Thyroid gland (tissue), 4 donors: ENCODE data around the gene HSD17B14. TPM values are rescaled to one million over a fixed set of nuclear protein-coding genes. Genes with fewer than 3 reads are reported as not detected.
A peak's percentile ranks its signal among the peaks of the same experiment; 100 is the strongest.
"Not testable (repeated sequence)": the region's sequence is repeated elsewhere in the genome, so short reads cannot be mapped to it uniquely, and the experiment has no call there.

Experiments
- DNase-seq, 2 donors: peaks; one replicate each; pipeline ENCODE4 v3.0.0-alpha.2; 2019
- H3K27ac ChIP-seq, 3 donors: fragments of 200-600 bp; sonication (generic); 1 replicate in 2 of 3; 2 replicates in 1 of 3; pipeline ENCODE4 v1.5.1; 2016 to 2019; ENCODE audit warnings: mild to moderate bottlenecking in 1 of 3, moderate library complexity in 1 of 3
- H3K27me3 ChIP-seq: fragments of 200-600 bp; sonication (generic); one replicate; pipeline ENCODE4 v1.5.1; 2019
- H3K36me3 ChIP-seq, 2 donors: fragments of 200-600 bp; sonication (generic); one replicate each; pipeline ENCODE4 v1.5.1; 2016 to 2019
- H3K4me1 ChIP-seq, 2 donors: fragments of 200-600 bp; sonication (generic); one replicate each; pipeline ENCODE4 v1.5.1; 2017 to 2019
- H3K4me3 ChIP-seq, 3 donors: fragments of 200-600 bp; sonication (generic); replicated peaks in 1 of 3; 1 replicate in 2 of 3; 2 replicates in 1 of 3; pipeline ENCODE4 v1.5.1; 2016; ENCODE audit warnings: mild to moderate bottlenecking in 1 of 3
- H3K9me3 ChIP-seq: fragments of 200-600 bp; sonication (generic); one replicate; pipeline ENCODE4 v1.5.1; 2017
- POLR2A ChIP-seq, 2 donors: fragments of 450-650 bp; IDR thresholded peaks; one replicate each; pipeline ENCODE4 v1.6.1; 2017; ENCODE audit warnings: antibody characterized with exemption in 2 of 2, mild to moderate bottlenecking in 2 of 2, moderate library complexity in 1 of 2
- whole genome bisulfite sequencing, 2 donors: methylation state at CpG; one replicate each; pipeline ENCODE4 v1.1.5; 2017; 5-methylcytosine and 5-hydroxymethylcytosine counted together
- intact Hi-C: fragments of 100-400 bp; cut with DNase I; formaldehyde crosslinking; loops from one replicate; pipeline ENCODE4 v1.15.1; 2023
- total RNA-seq, 4 donors: library from RNA; depleted of rRNA; stranded (reverse); fragments of >200 nt; gene quantifications; one replicate each; pipeline ENCODE4 v1.2.3, GENCODE V29; 2016
- TF ChIP-seq, protein P1 (sequence below), 6 experiments: fragments of 200-600 bp in 3 of 6; fragments of 450-650 bp in 3 of 6; sonication (generic) in 3 of 6; IDR thresholded peaks; one replicate each; pipeline ENCODE4 v1.5.1; 2016 to 2019; ENCODE audit warnings: antibody characterized with exemption in 6 of 6, mild to moderate bottlenecking in 2 of 6, inconsistent platforms in 1 of 6, moderate library complexity in 1 of 6

HSD17B14 gene
- total RNA-seq, 4 donors from 2014 or later: 11.9 to 46.8 (median 22.2) TPM

DNA sequence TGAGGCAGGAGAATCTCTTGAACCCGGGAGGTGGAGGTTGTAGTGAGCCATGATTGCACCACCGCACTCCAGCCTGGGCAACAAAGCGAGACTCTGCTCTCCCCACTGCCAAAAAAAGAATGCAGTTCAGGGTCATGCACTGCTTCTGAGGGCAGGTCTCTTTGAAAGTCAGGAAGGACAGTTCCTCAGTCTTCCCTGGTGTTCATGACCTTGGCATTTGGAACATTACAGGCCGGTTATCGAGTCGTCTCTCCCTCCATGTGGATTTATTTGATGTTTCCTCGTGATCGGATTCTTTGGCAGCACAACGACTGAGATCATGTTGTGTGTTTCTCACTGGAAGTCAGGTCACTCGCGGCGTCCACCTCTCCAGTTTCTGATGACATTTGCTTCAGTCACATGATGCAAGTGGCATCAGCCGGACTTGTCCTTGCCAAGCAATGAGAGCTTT lies 63.8 kb downstream of the HSD17B14 start:
- peak; percentile 91 to 95 for DNase-seq
- TF ChIP-seq POLR2A (IDR thresholded peaks at IDR 0.05): no peak
- TF ChIP-seq, protein P1, sequence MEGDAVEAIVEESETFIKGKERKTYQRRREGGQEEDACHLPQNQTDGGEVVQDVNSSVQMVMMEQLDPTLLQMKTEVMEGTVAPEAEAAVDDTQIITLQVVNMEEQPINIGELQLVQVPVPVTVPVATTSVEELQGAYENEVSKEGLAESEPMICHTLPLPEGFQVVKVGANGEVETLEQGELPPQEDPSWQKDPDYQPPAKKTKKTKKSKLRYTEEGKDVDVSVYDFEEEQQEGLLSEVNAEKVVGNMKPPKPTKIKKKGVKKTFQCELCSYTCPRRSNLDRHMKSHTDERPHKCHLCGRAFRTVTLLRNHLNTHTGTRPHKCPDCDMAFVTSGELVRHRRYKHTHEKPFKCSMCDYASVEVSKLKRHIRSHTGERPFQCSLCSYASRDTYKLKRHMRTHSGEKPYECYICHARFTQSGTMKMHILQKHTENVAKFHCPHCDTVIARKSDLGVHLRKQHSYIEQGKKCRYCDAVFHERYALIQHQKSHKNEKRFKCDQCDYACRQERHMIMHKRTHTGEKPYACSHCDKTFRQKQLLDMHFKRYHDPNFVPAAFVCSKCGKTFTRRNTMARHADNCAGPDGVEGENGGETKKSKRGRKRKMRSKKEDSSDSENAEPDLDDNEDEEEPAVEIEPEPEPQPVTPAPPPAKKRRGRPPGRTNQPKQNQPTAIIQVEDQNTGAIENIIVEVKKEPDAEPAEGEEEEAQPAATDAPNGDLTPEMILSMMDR (IDR thresholded peaks at IDR 0.05): no peak
- no peaks in the 10 kb centered on the region for H3K36me3 ChIP-seq
- WGBS, 2 donors: 19 to 36% methylated on average over 13 of the region's 13 CpGs
- no peaks in the 10 kb centered on the region for H3K9me3 ChIP-seq
- peaks cover 4 to 9% of the 10 kb centered on the region in 2 donors for H3K4me1 ChIP-seq
- no peaks in the 10 kb centered on the region for H3K27me3 ChIP-seq
- peak overlapping the region; percentile 82 to 94 (median 88) for H3K27ac ChIP-seq
- intact Hi-C loops: no loop called here
- H3K4me3 ChIP-seq: no peak overlapping the region

DNA sequence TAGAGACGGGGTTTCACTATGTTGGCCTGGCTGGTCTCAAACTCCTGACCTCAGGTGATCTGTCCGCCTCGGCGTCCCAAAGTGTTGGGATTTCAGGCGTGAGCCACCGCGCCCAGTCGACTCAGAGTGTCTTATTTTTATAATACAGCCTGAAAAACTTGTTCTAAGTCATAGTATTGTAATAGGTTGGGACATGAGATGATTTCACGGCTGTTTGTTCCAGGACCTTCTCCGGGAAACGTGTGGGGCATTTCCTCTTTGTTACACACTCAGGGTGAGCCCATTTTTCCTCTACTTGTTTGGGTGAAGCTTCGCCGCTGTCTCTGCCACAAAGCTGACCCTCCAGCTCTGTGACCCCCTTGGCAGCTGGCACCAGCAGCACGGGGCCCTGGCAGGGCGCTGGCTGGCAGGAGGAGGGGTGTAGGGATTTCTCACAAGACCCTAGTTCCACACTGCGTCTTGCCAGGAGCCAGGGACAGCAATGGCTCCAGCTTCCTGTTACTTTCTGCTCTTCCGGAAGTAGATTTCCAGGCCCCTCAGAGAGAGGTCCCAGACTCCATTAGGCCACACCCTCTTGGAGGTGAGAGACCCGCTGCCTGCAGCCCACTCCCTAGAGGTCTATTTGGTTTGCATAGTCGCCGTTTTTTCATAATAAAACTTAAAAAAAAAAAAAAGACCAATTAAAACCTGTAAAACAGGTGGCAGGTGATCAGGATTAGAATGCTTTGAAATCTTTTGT lies 65.4 kb downstream of the HSD17B14 start:
- intact Hi-C loops: no loop called here
- 78 to 80% methylated on average over 20 of the region's 20 CpGs for WGBS, 2 donors
- H3K27me3 ChIP-seq: no peaks in the 10 kb centered on the region
- DNase-seq: no peak
- no peaks in the 10 kb centered on the region for H3K36me3 ChIP-seq
- H3K9me3 ChIP-seq: no peaks in the 10 kb centered on the region
- no peak for TF ChIP-seq POLR2A (IDR thresholded peaks at IDR 0.05)
- TF ChIP-seq, protein P1 (IDR thresholded peaks at IDR 0.05): no peak
- H3K27ac ChIP-seq: peak overlapping the region in 1 of 3 donors; percentile 88
- H3K4me3 ChIP-seq: no peak overlapping the region
- H3K4me1 ChIP-seq: peaks cover 4 to 9% of the 10 kb centered on the region in 2 donors

DNA sequence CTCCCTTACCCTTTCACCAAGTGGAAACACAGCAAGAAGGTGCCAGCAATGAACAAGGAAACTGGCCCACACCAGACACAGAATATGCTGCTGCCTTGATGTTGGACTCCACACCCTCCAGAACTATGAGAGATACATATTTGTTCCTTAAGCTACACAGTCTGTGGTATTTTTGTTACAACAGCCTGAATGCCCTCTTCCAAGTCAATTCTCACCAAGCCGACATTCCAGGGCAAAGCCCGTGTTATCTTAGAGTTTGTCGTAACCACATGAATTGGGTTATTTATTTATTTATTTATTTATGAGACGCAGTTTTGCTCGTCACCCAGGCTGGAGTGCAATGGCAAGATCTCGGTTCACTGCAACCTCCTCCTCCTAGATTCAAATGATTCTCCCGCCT lies 66.0 kb downstream of the HSD17B14 start:
- Histone ChIP-seq H3K27me3 (no peaks in the 10 kb centered on the region), H3K4me1 (peaks cover 4 to 9% of the 10 kb centered on the region in 2 donors), H3K36me3 (no peaks in the 10 kb centered on the region), H3K4me3 (no peak overlapping the region), H3K27ac (no peak overlapping the region), H3K9me3 (no peaks in the 10 kb centered on the region)
- intact Hi-C loops: no loop called here
- DNase-seq: no peak
- 81 to 83% methylated on average over 7 of the region's 7 CpGs for WGBS, 2 donors
- TF ChIP-seq POLR2A (IDR thresholded peaks at IDR 0.05): no peak
- TF ChIP-seq, protein P1 (IDR thresholded peaks at IDR 0.05): no peak

DNA sequence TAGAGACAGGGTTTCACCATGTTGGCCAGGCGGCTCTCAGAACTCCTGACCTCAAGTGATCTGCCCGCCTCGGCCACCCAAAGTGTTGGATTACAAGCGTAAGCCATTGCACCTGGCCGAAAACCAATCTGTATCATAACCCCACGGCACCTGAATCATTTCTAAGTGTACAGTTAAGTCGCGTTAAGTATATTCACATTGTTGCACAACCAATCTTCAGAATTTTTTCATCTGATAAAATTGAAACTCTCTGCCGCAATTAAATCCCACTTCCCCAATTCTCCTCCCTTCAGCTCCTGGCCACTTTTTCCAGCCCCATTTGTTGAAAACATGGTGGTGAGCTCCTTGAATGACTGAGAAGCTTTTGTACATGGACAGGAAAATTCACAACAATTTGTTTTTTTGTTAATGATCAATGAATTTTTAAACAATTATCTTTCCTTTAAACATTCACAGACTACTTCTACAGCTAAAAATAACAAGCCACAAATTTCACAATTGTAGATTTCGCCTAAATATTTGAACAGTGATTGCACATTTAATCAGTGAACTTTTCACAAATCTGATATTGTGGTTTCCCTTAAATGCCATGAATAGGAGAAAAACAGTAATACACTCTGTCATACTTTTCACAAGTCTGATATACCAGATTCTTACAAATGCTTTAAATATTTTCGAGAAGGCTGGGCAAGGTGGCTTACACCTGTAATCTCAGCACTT lies 67.1 kb downstream of the HSD17B14 start:
- TF ChIP-seq, protein P1 (IDR thresholded peaks at IDR 0.05): no peak
- no peak for TF ChIP-seq POLR2A (IDR thresholded peaks at IDR 0.05)
- Histone ChIP-seq H3K4me3 (no peak overlapping the region), H3K27ac (no peak overlapping the region), H3K4me1 (peaks cover 4 to 7% of the 10 kb centered on the region in 2 donors), H3K27me3 (no peaks in the 10 kb centered on the region), H3K36me3 (no peaks in the 10 kb centered on the region), H3K9me3 (no peaks in the 10 kb centered on the region)
- intact Hi-C loops: no loop called here
- DNase-seq: peak in 1 of 2 donors; percentile 44
- 69 to 72% methylated on average over 11 of the region's 11 CpGs for WGBS, 2 donors

DNA sequence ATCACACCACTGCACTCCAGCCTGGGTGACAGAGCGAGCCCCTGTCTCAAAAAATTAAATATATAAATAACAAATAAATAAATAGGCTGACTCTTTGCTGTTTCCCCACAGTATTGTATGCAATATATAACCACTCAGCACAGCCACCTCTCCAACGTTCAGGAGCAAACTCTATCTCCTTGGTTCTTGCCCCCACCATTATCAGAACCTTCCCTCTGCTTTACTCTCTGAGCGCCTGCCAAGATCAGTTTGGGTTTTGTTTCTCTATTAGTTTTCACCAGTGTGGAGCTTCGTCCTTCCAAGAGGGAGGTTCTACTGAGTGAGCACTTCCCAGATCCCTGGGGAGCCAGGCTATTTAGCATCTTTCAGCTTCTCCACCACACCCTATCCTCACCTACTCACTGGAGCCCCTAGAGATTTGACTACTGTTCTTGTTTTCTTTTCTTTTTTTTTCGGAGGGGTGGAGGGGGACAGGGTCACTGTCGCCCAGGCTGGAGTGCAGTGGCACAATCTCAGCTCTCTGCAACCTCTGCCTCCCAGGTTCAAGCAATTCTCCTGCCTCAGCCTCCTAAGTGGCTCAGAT lies 68.0 kb downstream of the HSD17B14 start:
- H3K27ac ChIP-seq, H3K4me3 ChIP-seq, H3K4me1 ChIP-seq, H3K27me3 ChIP-seq, DNase-seq, intact Hi-C loops, H3K36me3 ChIP-seq, H3K9me3 ChIP-seq: not testable (repeated sequence)
- WGBS, 2 donors: 47 to 50% methylated on average over 6 of the region's 6 CpGs

DNA sequence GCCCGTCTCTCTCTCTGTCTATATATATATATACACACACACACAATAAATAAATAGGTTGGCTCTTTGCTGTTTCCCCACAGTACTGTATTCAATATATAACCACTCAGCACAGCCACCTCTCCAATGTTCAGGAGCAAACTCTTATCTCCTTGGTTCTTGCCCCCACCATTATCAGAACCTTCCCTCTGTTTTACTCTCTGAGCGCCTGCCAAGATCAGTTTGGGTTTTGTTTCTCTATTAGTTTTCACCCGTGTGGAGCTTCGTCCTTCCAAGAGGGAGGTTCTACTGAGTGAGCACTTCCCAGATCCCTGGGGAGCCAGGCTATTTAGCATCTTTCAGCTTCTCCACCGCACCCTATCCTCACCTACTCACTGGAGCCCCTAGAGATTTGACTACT lies 70.5 kb downstream of the HSD17B14 start:
- H3K9me3 ChIP-seq, H3K4me1 ChIP-seq, H3K27ac ChIP-seq, H3K4me3 ChIP-seq, DNase-seq, intact Hi-C loops, H3K36me3 ChIP-seq, H3K27me3 ChIP-seq: not testable (repeated sequence)
- WGBS, 2 donors: 38 to 42% methylated on average over 5 of the region's 5 CpGs
